Activated CD8-positive, alpha-beta T cell treated with anti-CD3 and anti-CD28 coated beads for 36 hours (primary cell): ENCODE results near the gene ZWILCH. TPM values are rescaled to one million over a fixed set of nuclear protein-coding genes. Genes with fewer than 3 reads are reported as not detected.

Experiments used
- ATAC-seq: fragments of 200-7000 bp; cut with Tn5 transposase; one replicate; pipeline ENCODE4 v1.10.0; 2021; ENCODE audit warnings: mild to moderate bottlenecking, moderate library complexity
- CTCF ChIA-PET: fragments of 350-600 bp; sonication (Branson Sonifier 250); formaldehyde crosslinking; loops from one replicate; lab custom pipeline; 2021; ENCODE audit warnings: antibody characterized with exemption; lab: Charles Lee
- POLR2A ChIA-PET: fragments of 350-600 bp; sonication (Branson Sonifier 250); formaldehyde crosslinking; loops from one replicate; lab custom pipeline; 2021; ENCODE audit warnings: antibody characterized with exemption; lab: Charles Lee
- DNase-seq: peaks from one replicate; pipeline ENCODE4 v3.0.0-alpha.2; 2020
- H3K27ac Mint-ChIP-seq: one replicate; pipeline ENCODE4 v1.8.0; 2021; ENCODE audit warnings: mild to moderate bottlenecking, mixed read lengths
- H3K27me3 Mint-ChIP-seq: one replicate; pipeline ENCODE4 v1.8.0; 2021; ENCODE audit warnings: mixed read lengths
- H3K36me3 Mint-ChIP-seq: one replicate; pipeline ENCODE4 v1.8.0; 2021; ENCODE audit warnings: low read depth, mixed read lengths
- H3K4me1 Mint-ChIP-seq: one replicate; pipeline ENCODE4 v1.8.0; 2021; ENCODE audit warnings: low read depth, mixed read lengths
- H3K4me3 Mint-ChIP-seq: one replicate; pipeline ENCODE4 v1.8.0; 2021; ENCODE audit warnings: mild to moderate bottlenecking, moderate library complexity, mixed read lengths
- H3K9me3 Mint-ChIP-seq: one replicate; pipeline ENCODE4 v1.8.0; 2021; ENCODE audit warnings: mixed read lengths
- intact Hi-C: fragments of 100-400 bp; cut with micrococcal nuclease; formaldehyde crosslinking; loops from one replicate; pipeline ENCODE4 v1.10.0; 2022
- microRNA-seq: library from miRNA; unstranded; fragments of <30 nt; microRNA quantifications from one replicate; pipeline ENCODE4 v1.2.0, GENCODE V29; 2022; ENCODE audit warnings: borderline microRNAs expressed, borderline replicate concordance
- total RNA-seq, 2 experiments: library from RNA; stranded (reverse); gene quantifications; one replicate each; pipeline ENCODE4 v1.2.3, GENCODE V29; 2021
- TF ChIP-seq, protein P1 (sequence below): fragments of 200-600 bp; IDR thresholded peaks from one replicate; pipeline ENCODE4 v1.8.0; 2022; ENCODE audit warnings: antibody characterized with exemption, mild to moderate bottlenecking

ZWILCH gene
- total RNA-seq, 2 experiments from 2014 or later = 29.9 to 30.2 TPM

DNA sequence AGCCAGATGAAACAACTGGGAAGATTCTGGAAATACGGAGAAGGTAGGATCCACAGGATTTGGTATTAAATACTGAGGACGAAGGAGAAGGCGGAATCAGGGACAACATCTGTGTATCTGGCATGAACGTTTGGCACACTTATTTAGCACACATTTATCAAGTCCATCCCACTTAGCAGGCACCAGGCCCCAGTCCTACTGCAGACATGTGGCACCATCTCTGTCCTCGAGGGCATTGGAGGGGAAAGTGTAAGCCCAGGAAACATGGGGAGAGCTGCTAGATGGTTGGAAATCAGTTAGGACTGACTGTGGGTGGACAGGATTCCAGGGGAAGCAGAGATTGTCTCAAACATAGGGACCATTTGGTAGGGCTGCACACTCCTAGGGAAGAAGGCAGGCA is 89.7 kb downstream of the ZWILCH start:
- H3K36me3 Mint-ChIP-seq = no peaks in the 10 kb centered on the region
- ATAC-seq = no peak
- ChIA-PET CTCF (no interaction called here), POLR2A (no interaction called here)
- no peaks in the 10 kb centered on the region for H3K9me3 Mint-ChIP-seq
- H3K4me1 Mint-ChIP-seq = peaks cover 9% of the 10 kb centered on the region
- no peak overlapping the region for H3K27ac Mint-ChIP-seq
- intact Hi-C loops = no loop called here
- H3K4me3 Mint-ChIP-seq = no peak overlapping the region
- no peaks in the 10 kb centered on the region for H3K27me3 Mint-ChIP-seq
- TF ChIP-seq, protein P1, sequence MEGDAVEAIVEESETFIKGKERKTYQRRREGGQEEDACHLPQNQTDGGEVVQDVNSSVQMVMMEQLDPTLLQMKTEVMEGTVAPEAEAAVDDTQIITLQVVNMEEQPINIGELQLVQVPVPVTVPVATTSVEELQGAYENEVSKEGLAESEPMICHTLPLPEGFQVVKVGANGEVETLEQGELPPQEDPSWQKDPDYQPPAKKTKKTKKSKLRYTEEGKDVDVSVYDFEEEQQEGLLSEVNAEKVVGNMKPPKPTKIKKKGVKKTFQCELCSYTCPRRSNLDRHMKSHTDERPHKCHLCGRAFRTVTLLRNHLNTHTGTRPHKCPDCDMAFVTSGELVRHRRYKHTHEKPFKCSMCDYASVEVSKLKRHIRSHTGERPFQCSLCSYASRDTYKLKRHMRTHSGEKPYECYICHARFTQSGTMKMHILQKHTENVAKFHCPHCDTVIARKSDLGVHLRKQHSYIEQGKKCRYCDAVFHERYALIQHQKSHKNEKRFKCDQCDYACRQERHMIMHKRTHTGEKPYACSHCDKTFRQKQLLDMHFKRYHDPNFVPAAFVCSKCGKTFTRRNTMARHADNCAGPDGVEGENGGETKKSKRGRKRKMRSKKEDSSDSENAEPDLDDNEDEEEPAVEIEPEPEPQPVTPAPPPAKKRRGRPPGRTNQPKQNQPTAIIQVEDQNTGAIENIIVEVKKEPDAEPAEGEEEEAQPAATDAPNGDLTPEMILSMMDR = no peak
- DNase-seq = no peak

DNA sequence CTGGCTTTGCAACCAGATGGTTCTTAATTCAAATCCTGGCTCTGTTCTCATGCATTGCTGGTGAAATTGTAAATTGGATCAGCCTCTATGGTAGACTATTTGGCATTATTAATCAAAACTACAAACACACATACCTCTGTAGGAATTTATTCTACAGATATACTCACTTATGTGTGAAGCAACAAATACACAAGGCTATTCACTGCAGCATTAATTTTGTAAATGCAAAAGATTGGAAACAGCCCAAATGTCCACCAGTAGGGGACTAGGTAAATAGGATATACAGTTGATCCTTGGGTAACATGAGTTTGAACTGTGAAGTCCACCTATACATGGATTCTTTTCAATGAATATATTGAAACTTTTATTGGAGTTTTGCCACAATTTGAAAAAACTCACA is 90.2 kb downstream of the ZWILCH start:
- TF ChIP-seq, protein P1 = no peak
- CTCF ChIA-PET = no interaction called here
- intact Hi-C loops = no loop called here

GRCh38 chr15:66595931-66596545 is 90.9 kb downstream of the ZWILCH start:
- POLR2A ChIA-PET = interaction anchor here (0.6 kb wide), 1 partner anchor 94 kb away, joined by 3 read pairs; no protein-coding TSS in a partner anchor
- no peak for ATAC-seq
- Mint-ChIP-seq H3K27me3 (no peaks in the 10 kb centered on the region), H3K36me3 (no peaks in the 10 kb centered on the region), H3K4me3 (no peak overlapping the region), H3K4me1 (peaks cover 9% of the 10 kb centered on the region), H3K27ac (no peak overlapping the region), H3K9me3 (no peaks in the 10 kb centered on the region)
- CTCF ChIA-PET = interaction anchor here (1.0 kb wide), 1 partner anchor 23 kb away, joined by 4 read pairs; no protein-coding TSS in a partner anchor
- no peak for DNase-seq
- TF ChIP-seq, protein P1 = no peak
- intact Hi-C loops = no loop called here

More for the DNA sequence above, 90.2 kb downstream of the ZWILCH start:
- H3K4me3 Mint-ChIP-seq = no peak overlapping the region
- no peaks in the 10 kb centered on the region for H3K27me3 Mint-ChIP-seq
- H3K4me1 Mint-ChIP-seq = peaks cover 9% of the 10 kb centered on the region
- DNase-seq (no peak), ATAC-seq (no peak)
- H3K36me3 Mint-ChIP-seq = no peaks in the 10 kb centered on the region
- POLR2A ChIA-PET = interaction anchor here (0.6 kb wide), 1 partner anchor 94 kb away, joined by 3 read pairs; no protein-coding TSS in a partner anchor
- no peak overlapping the region for H3K27ac Mint-ChIP-seq
- no peaks in the 10 kb centered on the region for H3K9me3 Mint-ChIP-seq

DNA sequence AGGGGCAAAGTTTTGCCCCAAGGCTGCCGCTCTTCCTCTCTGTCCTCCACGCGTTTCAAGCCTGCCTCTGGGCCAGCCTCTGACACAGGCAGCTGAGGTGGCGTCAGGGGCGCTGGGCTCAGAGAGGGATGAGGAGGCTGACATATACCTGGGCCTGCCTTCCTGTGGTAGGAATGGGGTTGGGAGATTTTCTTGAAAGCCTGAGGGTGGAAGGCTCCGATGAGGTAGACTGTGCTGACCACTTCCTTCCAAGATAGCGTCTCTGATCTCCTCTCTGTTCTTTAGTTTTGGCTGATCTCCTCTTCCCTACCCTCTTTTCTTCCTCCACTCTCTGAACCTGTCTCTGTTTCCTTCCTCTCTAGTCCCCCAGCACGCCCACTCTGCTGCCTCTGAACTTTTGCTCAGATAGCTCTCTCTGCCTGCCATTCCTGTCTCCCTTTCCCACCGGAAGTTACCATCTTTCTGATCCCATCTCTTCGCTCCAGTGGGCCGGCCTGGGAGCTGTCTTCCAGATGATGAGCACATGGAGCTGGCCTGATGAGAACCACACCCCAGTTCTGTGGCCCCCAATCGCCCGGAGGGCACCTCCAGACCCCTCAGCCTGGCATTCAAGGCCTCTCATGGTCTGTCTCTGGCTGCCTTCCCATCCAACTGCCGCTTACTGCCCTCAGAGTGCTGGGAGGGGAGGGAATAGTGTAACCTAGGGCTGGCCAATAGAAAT is 93.1 kb downstream of the ZWILCH start:
- Mint-ChIP-seq H3K9me3 (no peaks in the 10 kb centered on the region), H3K27me3 (no peaks in the 10 kb centered on the region), H3K36me3 (no peaks in the 10 kb centered on the region), H3K4me1 (peaks cover 9% of the 10 kb centered on the region), H3K27ac (peak overlapping the region; percentile 52), H3K4me3 (no peak overlapping the region)
- intact Hi-C loops = no loop called here
- TF ChIP-seq, protein P1 = no peak
- DNase-seq (peak; percentile 35), ATAC-seq (peak; percentile 76)
- ChIA-PET POLR2A (no interaction called here), CTCF (interaction anchor here (0.6 to 1.0 kb wide), 2 partner anchors 9 to 328 kb away, joined by 3 read pairs; no protein-coding TSS in a partner anchor)

Small RNA genes within 50 kb of the gene (microRNA-seq; reads per million reads assigned to microRNA genes)
- gene MIR4512 = not detected

Other genes with a start within 250 kb of the ZWILCH start
- 10 to 100 TPM; 23.6 to 23.7 TPM for gene DIS3L, start 211.8 kb upstream of the ZWILCH start, total RNA-seq
- 10 to 100 TPM; 49.8 to 50.1 TPM for gene TIPIN, start 148.6 kb upstream of the ZWILCH start, total RNA-seq
- 100 to 1,000 TPM; 117 to 118 TPM for gene MAP2K1, start 118.4 kb upstream of the ZWILCH start, total RNA-seq
- gene SNAPC5, start 7.6 kb upstream of the ZWILCH start, total RNA-seq = 10 to 100 TPM; 27.7 to 31.4 TPM
- 1,000 to 10,000 TPM; 5,254 to 5,310 TPM for gene RPL4, start 471 bp upstream of the ZWILCH start, total RNA-seq
- not detected for gene LCTL, start 60.7 kb downstream of the ZWILCH start, total RNA-seq
- gene SMAD6, start 196.9 kb downstream of the ZWILCH start, total RNA-seq = under 1 TPM; 0.25 to 0.41 TPM